H1 (cell line): ENCODE results near the gene RAN. TPM values are rescaled to one million over a fixed set of nuclear protein-coding genes. Genes with fewer than 3 reads are reported as not detected.

Experiments
- CTCF ChIA-PET: fragments of 300-600 bp; sonication (Branson Sonifier 250); formaldehyde crosslinking; loops from one replicate; lab custom pipeline; 2021; ENCODE audit not compliant: partially characterized antibody; lab: Charles Lee
- POLR2A ChIA-PET: fragments of 300-600 bp; sonication (Branson Sonifier 250); formaldehyde crosslinking; loops from one replicate; lab custom pipeline; 2021; ENCODE audit warnings: inconsistent platforms; ENCODE audit not compliant: partially characterized antibody; lab: Charles Lee
- DNase-seq, 2 experiments: peaks; one replicate each; pipeline versions ENCODE4 v3.0.0 to v3.0.0-alpha.2; 2010 to 2022; ENCODE audit warnings: low spot score in 2 of 2, low read depth in 1 of 2, mixed read lengths in 1 of 2
- FAIRE-seq: peaks from 2 replicates; lab custom pipeline; 2011; peaks lifted over from hg19 to GRCh38; lab: Jason Lieb, UNC
- H2AFZ ChIP-seq: 2 replicates; pipeline ENCODE4 v1.8.1; 2012; ENCODE audit warnings: low read length, inconsistent platforms
- H2AK5ac ChIP-seq: 2 replicates; pipeline ENCODE4 v1.6.1; 2013; ENCODE audit warnings: low read depth, low read length
- H2BK120ac ChIP-seq: replicated peaks from 2 replicates; pipeline ENCODE3; 2013; ENCODE audit warnings: low read depth, low read length, inconsistent platforms
- H2BK12ac ChIP-seq: 2 replicates; pipeline ENCODE4 v1.6.1; 2013; ENCODE audit warnings: low read depth, low read length
- H2BK15ac ChIP-seq: 2 replicates; pipeline ENCODE4 v1.6.1; 2013; ENCODE audit warnings: low read length
- H2BK20ac ChIP-seq: 2 replicates; pipeline ENCODE4 v1.6.1; 2013; ENCODE audit warnings: low read length
- H2BK5ac ChIP-seq: 2 replicates; pipeline ENCODE4 v1.6.1; 2013; ENCODE audit warnings: low read depth, low read length
- H3K14ac ChIP-seq: 2 replicates; pipeline ENCODE4 v1.6.1; 2013; ENCODE audit warnings: inconsistent platforms; ENCODE audit not compliant: insufficient read length
- H3K18ac ChIP-seq: 2 replicates; pipeline ENCODE4 v1.6.1; 2013; ENCODE audit warnings: low read length; ENCODE audit errors: extremely low read depth
- H3K23ac ChIP-seq: 2 replicates; pipeline ENCODE4 v1.6.1; 2013; ENCODE audit warnings: inconsistent platforms; ENCODE audit not compliant: insufficient read length
- H3K23me2 ChIP-seq: 2 replicates; pipeline ENCODE4 v1.6.1; 2013; ENCODE audit warnings: low read depth, low read length
- H3K27ac ChIP-seq: 2 replicates; pipeline ENCODE4 v1.6.1; 2011; ENCODE audit warnings: low read depth, low read length, inconsistent platforms
- H3K27me3 ChIP-seq, 4 experiments: replicated peaks in 1 of 4; 1 replicate in 1 of 4; 2 replicates in 3 of 4; pipeline versions ENCODE4 v1.6.1 to v1.8.1; 2011 to 2013; ENCODE audit warnings: low read length in 3 of 4, mild to moderate bottlenecking in 3 of 4, inconsistent platforms in 2 of 4, mixed read lengths in 2 of 4, moderate library complexity in 1 of 4; ENCODE audit not compliant: control insufficient read depth in 3 of 4, insufficient read depth in 3 of 4; ENCODE audit errors: extremely low read depth in 1 of 4
- H3K36me3 ChIP-seq, 4 experiments: 2 replicates each; pipeline versions ENCODE4 v1.6.1 to v1.8.1; 2011 to 2013; ENCODE audit warnings: mild to moderate bottlenecking in 4 of 4, low read length in 3 of 4, moderate library complexity in 2 of 4, control low read depth in 1 of 4, inconsistent platforms in 1 of 4; ENCODE audit not compliant: insufficient read depth in 4 of 4, control insufficient read depth in 2 of 4
- H3K4ac ChIP-seq: replicated peaks from 2 replicates; pipeline ENCODE3; 2013; ENCODE audit warnings: low read length, low read depth, mixed read lengths, inconsistent platforms; ENCODE audit not compliant: insufficient read length
- H3K4me1 ChIP-seq, 4 experiments: replicated peaks in 1 of 4; 1 replicate in 1 of 4; 2 replicates in 3 of 4; pipeline versions ENCODE4 v1.6.1 to v1.8.1; 2011 to 2013; ENCODE audit warnings: low read length in 3 of 4, inconsistent platforms in 2 of 4, mixed read lengths in 1 of 4; ENCODE audit not compliant: insufficient read depth in 4 of 4, control insufficient read depth in 3 of 4
- H3K4me2 ChIP-seq, 2 experiments: 2 replicates each; pipeline versions ENCODE4 v1.6.1 to v1.8.1; 2011 to 2013; ENCODE audit warnings: low read depth in 2 of 2, low read length in 2 of 2, control low read depth in 1 of 2, inconsistent platforms in 1 of 2, mild to moderate bottlenecking in 1 of 2; ENCODE audit not compliant: insufficient read depth in 1 of 2
- H3K4me3 ChIP-seq, 4 experiments: fragments of 200-600, 300-600 bp in 1 of 4; sonication (generic), shearing (Covaris generic), sonication (Bioruptor Twin) in 1 of 4; 2 replicates each; pipeline versions ENCODE4 v1.5.1 to v1.8.1; 2011 to 2016; ENCODE audit warnings: low read length in 4 of 4, low read depth in 3 of 4, control low read depth in 2 of 4, inconsistent platforms in 2 of 4, mild to moderate bottlenecking in 2 of 4, mixed read lengths in 1 of 4, moderate library complexity in 1 of 4; ENCODE audit not compliant: insufficient read depth in 2 of 4; ENCODE audit errors: extremely low read depth in 1 of 4
- H3K56ac ChIP-seq: replicated peaks from 2 replicates; pipeline ENCODE3; 2013; ENCODE audit warnings: low read depth, mild to moderate bottlenecking, mixed read lengths, low read length, inconsistent platforms; ENCODE audit not compliant: insufficient read length
- H3K79me1 ChIP-seq: 2 replicates; pipeline ENCODE4 v1.6.1; 2013; ENCODE audit warnings: low read depth, low read length, control low read depth
- H3K79me2 ChIP-seq, 2 experiments: 2 replicates each; pipeline versions ENCODE4 v1.6.1 to v1.8.1; 2012 to 2013; ENCODE audit warnings: low read length in 2 of 2, mild to moderate bottlenecking in 2 of 2, inconsistent platforms in 1 of 2; ENCODE audit not compliant: insufficient read depth in 2 of 2, control insufficient read depth in 1 of 2
- H3K9ac ChIP-seq, 4 experiments: replicated peaks in 1 of 4; 1 replicate in 1 of 4; 2 replicates in 3 of 4; pipeline versions ENCODE4 v1.6.1 to v1.8.1; 2011 to 2013; ENCODE audit warnings: low read depth in 3 of 4, low read length in 3 of 4, control low read depth in 2 of 4, mild to moderate bottlenecking in 2 of 4, moderate library complexity in 2 of 4, inconsistent platforms in 1 of 4; ENCODE audit errors: extremely low read depth in 1 of 4
- H3K9me3 ChIP-seq, 2 experiments: 2 replicates each; pipeline versions ENCODE4 v1.6.1 to v1.8.1; 2012 to 2013; ENCODE audit warnings: mild to moderate bottlenecking in 2 of 2, moderate library complexity in 2 of 2, control low read depth in 1 of 2, inconsistent platforms in 1 of 2, low read depth in 1 of 2, low read length in 1 of 2, mixed read lengths in 1 of 2; ENCODE audit not compliant: insufficient read depth in 2 of 2
- H4K20me1 ChIP-seq, 2 experiments: replicated peaks in 1 of 2; 2 replicates each; pipeline versions ENCODE3 to v1.8.1; 2011 to 2013; ENCODE audit warnings: inconsistent platforms in 2 of 2, low read length in 2 of 2, mild to moderate bottlenecking in 1 of 2; ENCODE audit not compliant: insufficient read depth in 2 of 2, control insufficient read depth in 1 of 2
- H4K5ac ChIP-seq: 2 replicates; pipeline ENCODE4 v1.6.1; 2013; ENCODE audit warnings: low read length, low read depth, mixed read lengths, inconsistent platforms; ENCODE audit not compliant: insufficient read length
- H4K8ac ChIP-seq: 2 replicates; pipeline ENCODE4 v1.8.0; 2013; ENCODE audit warnings: mild to moderate bottlenecking, moderate library complexity, low read length, inconsistent platforms; ENCODE audit not compliant: insufficient read depth; ENCODE audit errors: extremely low read depth
- H4K91ac ChIP-seq: replicated peaks from 2 replicates; pipeline ENCODE3; 2013; ENCODE audit warnings: low read length, mixed read lengths, inconsistent platforms; ENCODE audit not compliant: insufficient read length
- BACH1 ChIP-seq: IDR thresholded peaks from 2 replicates; pipeline ENCODE4 v1.6.1; 2012; ENCODE audit warnings: low read length, improper control_type of control experiment
- EZH2 ChIP-seq: fragments of 200-600 bp; sonication (generic); IDR thresholded peaks from 2 replicates; pipeline ENCODE4 v1.7.1; 2012; ENCODE audit warnings: low read depth, mild to moderate bottlenecking, moderate library complexity, low read length, inconsistent platforms; ENCODE audit not compliant: severe bottlenecking
- GTF2F1 ChIP-seq: IDR thresholded peaks from 2 replicates; pipeline ENCODE4 v1.6.1; 2012; ENCODE audit warnings: low read depth, low read length, improper control_type of control experiment, borderline replicate concordance
- SRF ChIP-seq: IDR thresholded peaks from 2 replicates; pipeline ENCODE4 v1.6.1; 2011; ENCODE audit warnings: mild to moderate bottlenecking, low read depth, low read length, moderate library complexity
- WGBS, 2 experiments: shearing (Covaris generic) in 1 of 2; methylation state at CpG; one replicate each; pipeline versions ENCODE4 v1.1.6 to v1.1.7; 2013 to 2015; ENCODE audit warnings: low lambda C conversion rate in 2 of 2, mixed read lengths in 2 of 2, inconsistent platforms in 1 of 2, low coverage in 1 of 2, missing lambda C conversion rate in 1 of 2; ENCODE audit not compliant: insufficient replicate concordance in 2 of 2, insufficient coverage in 1 of 2, insufficient read length in 1 of 2; ENCODE audit errors: extremely low coverage in 1 of 2, missing lambda C conversion rate in 1 of 2; 5-methylcytosine and 5-hydroxymethylcytosine counted together
- polyA plus RNA-seq, 7 experiments: library from polyadenylated mRNA; depleted of rRNA in 3 of 7; stranded (reverse) in 5 of 7; unstranded in 2 of 7; fragments of >200 nt in 5 of 7; fragments of 200-250 nt in 2 of 7; gene quantifications; 1 replicate in 5 of 7; 2 replicates in 1 of 7; 4 replicates in 1 of 7; pipeline versions ENCODE4 v1.2.1 to v1.2.3, GENCODE V29; 2011 to 2013; ENCODE audit warnings: missing spikeins in 2 of 7, mixed read lengths in 2 of 7
- total RNA-seq: library from RNA; stranded (reverse); fragmentation: NEBNext Ultra II Directional; extraction: Animal tissue kit (Norgen Biotek cat#: 25700); gene quantifications from 2 replicates; pipeline ENCODE4 v1.2.1, GENCODE V29; 2021

Gene RAN
- total and polyA plus RNA-seq, 2 of the 8 experiments (the other 6 are each of a cell fraction or from before 2014, with no cell fraction given) = 2,064 to 2,203 TPM

GRCh38 chr12:130917607-130918006, 45.7 kb downstream of the RAN start:
- no peak for TF ChIP-seq EZH2
- TF ChIP-seq GTF2F1 = no peak
- no peak for TF ChIP-seq BACH1
- TF ChIP-seq SRF = no peak
- Histone ChIP-seq H3K4me2 (no peak overlapping the region), H2BK12ac (no peak overlapping the region), H3K79me2 (no peaks in the 10 kb centered on the region), H2AFZ (no peak overlapping the region), H3K27me3 (no peaks in the 10 kb centered on the region; a peak in 1 of 7 replicates), H2AK5ac (no peak overlapping the region), H3K23me2 (no peaks in the 10 kb centered on the region), H2BK15ac (no peak overlapping the region), H3K4me1 (peaks cover 0 to 2% (median 1%) of the 10 kb centered on the region in 4 experiments; a peak in 3 of 7 replicates), H4K20me1 (no peaks in the 10 kb centered on the region), H2BK20ac (no peak overlapping the region), H3K9ac (no peak overlapping the region), H4K91ac (no peak overlapping the region), H3K9me3 (no peaks in the 10 kb centered on the region; a peak in 2 of 4 replicates), H3K4ac (no peak overlapping the region), H3K56ac (no peak overlapping the region), H3K27ac (no peak overlapping the region), H2BK5ac (no peak overlapping the region), H4K5ac (no peak overlapping the region), H3K23ac (no peak overlapping the region), H3K36me3 (no peaks in the 10 kb centered on the region), H3K14ac (no peak overlapping the region), H3K4me3 (no peak overlapping the region), H2BK120ac (no peak overlapping the region), H3K18ac (no peak overlapping the region), H4K8ac (no peak overlapping the region), H3K79me1 (no peaks in the 10 kb centered on the region)
- DNase-seq (no peak), FAIRE-seq (no peak)
- POLR2A ChIA-PET = no interaction called here
- WGBS, 2 experiments = 92% methylated on average over 13 of the region's 13 CpGs; no CpG with 5 or more reads in 1 of the 2 experiments
- CTCF ChIA-PET = interaction anchor here (1.6 to 4.6 kb wide), 6 partner anchors 32 to 638 kb away, joined by 3 to 43 read pairs (median 12); no protein-coding TSS in a partner anchor
